ENCODE data around the gene PIP5K1C.
A peak's percentile ranks its signal among the peaks of the same experiment; 100 is the strongest.

Gene PIP5K1C

GRCh38 chr19:3664879-3665642 lies 35.2 kb downstream of the PIP5K1C start:
- DNase-seq, result no peak

- no peak for DNase-seq
Observed at GRCh38 chr19:3663838-3664237, 36.4 kb downstream of the PIP5K1C start.

GRCh38 chr19:3661284-3662238 lies 38.7 kb downstream of the PIP5K1C start:
- DNase-seq, result no peak

- no peak for DNase-seq
Observed at GRCh38 chr19:3660493-3661219, 39.6 kb downstream of the PIP5K1C start.

- no peak for DNase-seq
Observed at GRCh38 chr19:3659746-3660112, 40.5 kb downstream of the PIP5K1C start.

GRCh38 chr19:3658870-3659745 lies 41.2 kb downstream of the PIP5K1C start:
- no peak for DNase-seq

- no peak for DNase-seq
Observed at GRCh38 chr19:3658004-3658869, 42.0 kb downstream of the PIP5K1C start.

GRCh38 chr19:3657395-3657769 lies 42.9 kb downstream of the PIP5K1C start:
- DNase-seq, result no peak

- DNase-seq, result no peak
Observed at GRCh38 chr19:3656747-3657394, 43.4 kb downstream of the PIP5K1C start.

GRCh38 chr19:3656073-3656746 lies 44.1 kb downstream of the PIP5K1C start:
- DNase-seq, result no peak

GRCh38 chr19:3655402-3656072 lies 44.7 kb downstream of the PIP5K1C start:
- peak in 44 of 56 donors; percentile 3 to 93 (median 50) for DNase-seq

- DNase-seq, result no peak
Observed at GRCh38 chr19:3653865-3654513, 46.3 kb downstream of the PIP5K1C start.

GRCh38 chr19:3653081-3653795 lies 47.0 kb downstream of the PIP5K1C start:
- DNase-seq, result no peak

- DNase-seq, result no peak
Observed at GRCh38 chr19:3652422-3652821, 47.8 kb downstream of the PIP5K1C start.

- DNase-seq, result no peak
Observed at GRCh38 chr19:3651684-3652083, 48.6 kb downstream of the PIP5K1C start.

GRCh38 chr19:3649888-3650287 lies 50.4 kb downstream of the PIP5K1C start:
- DNase-seq, result no peak

Measured in nucleus accumbens (tissue), 56 donors.